Nephron progenitor cell (in vitro differentiated cells): Measurements from ENCODE around the gene FBXO31.
"Not testable (repeated sequence)": the region's sequence is repeated elsewhere in the genome, so short reads cannot be mapped to it uniquely, and the experiment has no call there.

Source experiments
- DNase-seq: peaks from one replicate; pipeline ENCODE4 v3.0.0; 2021
- H3K27ac Mint-ChIP-seq: 2 replicates; pipeline ENCODE4 v1.8.0; 2021; ENCODE audit warnings: mild to moderate bottlenecking, moderate library complexity, mixed read lengths
- H3K27me3 Mint-ChIP-seq: 2 replicates; pipeline ENCODE4 v1.8.0; 2021; ENCODE audit warnings: mild to moderate bottlenecking, low read depth, mixed read lengths; ENCODE audit not compliant: poor library complexity
- H3K36me3 Mint-ChIP-seq: 2 replicates; pipeline ENCODE4 v1.8.0; 2021; ENCODE audit warnings: low read depth, mixed read lengths
- H3K4me1 Mint-ChIP-seq: 2 replicates; pipeline ENCODE4 v1.8.0; 2021; ENCODE audit warnings: mixed read lengths
- H3K4me3 Mint-ChIP-seq: 2 replicates; pipeline ENCODE4 v1.8.0; 2021; ENCODE audit warnings: mild to moderate bottlenecking, moderate library complexity, mixed read lengths
- H3K9me3 Mint-ChIP-seq: 2 replicates; pipeline ENCODE4 v1.8.0; 2021; ENCODE audit warnings: mild to moderate bottlenecking, moderate library complexity, mixed read lengths
- TF ChIP-seq, protein P1 (sequence below): fragments of 200-600 bp; sonication (generic); IDR thresholded peaks from 2 replicates; pipeline ENCODE4 v1.5.0; 2021; ENCODE audit warnings: antibody characterized with exemption

The FBXO31 gene

DNA sequence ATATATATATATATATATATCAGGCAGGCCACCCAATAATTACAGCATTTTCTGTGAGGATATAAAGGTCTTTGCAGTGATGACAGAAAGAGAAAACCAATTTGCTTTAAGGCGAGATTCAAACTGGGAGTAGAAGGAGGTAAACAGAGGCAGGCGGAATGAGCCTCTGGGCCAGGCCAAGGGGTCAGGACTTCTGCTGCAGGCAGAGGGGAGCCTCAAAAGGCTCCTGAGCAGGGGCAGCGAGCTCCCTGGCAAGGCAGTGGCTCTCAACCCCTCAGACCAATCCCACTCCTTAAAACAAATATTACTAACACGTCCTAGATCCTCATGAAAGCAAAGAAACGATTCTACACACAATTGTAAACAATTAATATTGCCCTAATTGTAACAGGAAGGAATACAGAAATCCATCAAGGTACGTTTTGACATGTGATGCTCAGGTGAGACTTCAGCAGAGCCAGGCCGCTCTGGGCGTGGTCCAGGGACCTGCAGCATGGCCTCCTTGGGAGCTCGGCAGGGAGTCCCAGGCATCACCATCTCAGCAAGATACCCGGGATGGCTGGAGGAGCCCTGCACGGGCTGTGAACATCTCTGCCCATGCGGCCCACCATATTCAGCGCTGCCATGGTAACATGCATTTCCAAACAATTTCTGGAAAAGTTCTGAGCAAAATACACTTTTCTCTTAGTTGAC lies 18.4 kb downstream of the FBXO31 start:
- no peak overlapping the region for H3K27ac Mint-ChIP-seq
- H3K4me3 Mint-ChIP-seq = no peak overlapping the region
- H3K36me3 Mint-ChIP-seq = peaks cover 31% of the 10 kb centered on the region
- peaks cover 55% of the 10 kb centered on the region for H3K4me1 Mint-ChIP-seq
- TF ChIP-seq, protein P1, sequence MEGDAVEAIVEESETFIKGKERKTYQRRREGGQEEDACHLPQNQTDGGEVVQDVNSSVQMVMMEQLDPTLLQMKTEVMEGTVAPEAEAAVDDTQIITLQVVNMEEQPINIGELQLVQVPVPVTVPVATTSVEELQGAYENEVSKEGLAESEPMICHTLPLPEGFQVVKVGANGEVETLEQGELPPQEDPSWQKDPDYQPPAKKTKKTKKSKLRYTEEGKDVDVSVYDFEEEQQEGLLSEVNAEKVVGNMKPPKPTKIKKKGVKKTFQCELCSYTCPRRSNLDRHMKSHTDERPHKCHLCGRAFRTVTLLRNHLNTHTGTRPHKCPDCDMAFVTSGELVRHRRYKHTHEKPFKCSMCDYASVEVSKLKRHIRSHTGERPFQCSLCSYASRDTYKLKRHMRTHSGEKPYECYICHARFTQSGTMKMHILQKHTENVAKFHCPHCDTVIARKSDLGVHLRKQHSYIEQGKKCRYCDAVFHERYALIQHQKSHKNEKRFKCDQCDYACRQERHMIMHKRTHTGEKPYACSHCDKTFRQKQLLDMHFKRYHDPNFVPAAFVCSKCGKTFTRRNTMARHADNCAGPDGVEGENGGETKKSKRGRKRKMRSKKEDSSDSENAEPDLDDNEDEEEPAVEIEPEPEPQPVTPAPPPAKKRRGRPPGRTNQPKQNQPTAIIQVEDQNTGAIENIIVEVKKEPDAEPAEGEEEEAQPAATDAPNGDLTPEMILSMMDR = no peak
- H3K27me3 Mint-ChIP-seq = peaks cover 10% of the 10 kb centered on the region
- no peak for DNase-seq
- no peaks in the 10 kb centered on the region for H3K9me3 Mint-ChIP-seq

DNA sequence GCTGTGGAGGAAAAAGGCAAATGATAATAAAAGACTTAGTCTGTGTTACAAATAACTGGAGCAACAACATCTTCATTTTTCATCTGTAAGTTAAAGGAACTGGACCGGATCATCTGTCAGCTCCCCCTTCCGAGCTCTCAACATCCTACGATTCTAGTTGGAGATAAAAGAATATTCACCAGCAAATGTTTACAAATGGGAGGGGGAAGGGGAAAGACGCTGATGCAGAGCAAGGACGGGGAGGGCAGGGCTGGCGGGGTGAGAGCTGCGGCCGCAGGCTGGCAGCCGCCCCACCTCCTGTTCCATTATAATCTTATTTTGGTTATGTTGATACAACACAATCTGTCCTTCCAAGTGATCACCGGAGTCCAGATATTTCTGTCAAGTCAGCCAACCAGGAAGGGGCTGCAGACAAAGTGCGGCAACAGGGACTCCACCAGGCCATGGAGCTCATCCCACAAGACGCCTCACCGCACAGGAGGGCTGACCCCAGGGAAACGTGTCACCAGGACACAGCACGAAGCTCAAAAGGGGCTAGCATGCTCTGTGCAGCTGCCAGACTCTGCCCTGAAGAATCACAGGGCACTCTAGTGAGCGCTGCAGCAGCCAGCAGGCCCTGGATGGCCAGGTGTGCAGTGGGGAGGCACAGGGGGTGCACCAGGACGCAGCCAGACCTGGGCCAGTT lies 19.7 kb downstream of the FBXO31 start:
- Mint-ChIP-seq H3K27ac (peak overlapping the region; percentile 82), H3K9me3 (no peaks in the 10 kb centered on the region), H3K36me3 (peaks cover 41% of the 10 kb centered on the region), H3K4me3 (no peak overlapping the region), H3K4me1 (peaks cover 44% of the 10 kb centered on the region), H3K27me3 (peaks cover 7% of the 10 kb centered on the region)
- peak; percentile 34 for DNase-seq
- TF ChIP-seq, protein P1 = no peak

DNA sequence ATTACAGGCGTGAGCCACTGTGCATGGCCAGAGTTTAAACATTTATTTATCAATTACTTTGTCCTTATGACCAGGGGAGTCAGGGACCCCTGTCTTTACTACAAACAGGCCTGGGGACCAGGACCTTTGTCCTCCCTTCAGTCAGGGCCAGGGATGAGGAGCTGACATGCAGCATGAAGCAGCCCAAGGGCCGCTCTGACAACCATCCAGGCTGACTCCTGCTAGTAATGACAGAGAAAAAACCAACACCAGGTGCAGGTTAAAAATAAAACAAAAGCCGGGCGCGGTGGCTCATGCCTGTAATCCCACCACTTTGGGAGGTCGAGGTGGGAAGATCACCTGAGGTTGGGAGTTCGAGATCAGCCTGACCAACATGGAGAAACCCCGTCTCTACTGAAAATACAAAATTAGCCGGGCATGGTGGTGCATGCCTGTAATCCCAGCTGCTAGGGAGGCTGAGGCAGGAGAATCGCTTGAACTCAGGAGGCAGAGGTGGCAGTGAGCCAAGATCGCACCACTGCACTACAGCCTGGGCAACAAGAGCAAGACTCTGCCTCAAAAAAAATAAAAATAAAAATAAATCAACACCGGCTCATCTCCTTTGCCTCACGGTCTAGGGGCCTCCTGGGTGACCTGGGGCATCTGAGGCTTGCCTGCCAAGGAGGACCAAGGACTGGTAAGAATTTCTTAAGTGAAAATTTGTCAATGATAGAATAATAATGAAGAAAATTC lies 20.6 kb downstream of the FBXO31 start:
- Mint-ChIP-seq H3K4me1 (peaks cover 38% of the 10 kb centered on the region), H3K36me3 (peaks cover 50% of the 10 kb centered on the region), H3K27ac (peak overlapping the region; percentile 73)
- H3K4me3 Mint-ChIP-seq, DNase-seq, H3K9me3 Mint-ChIP-seq, H3K27me3 Mint-ChIP-seq: not testable (repeated sequence)

DNA sequence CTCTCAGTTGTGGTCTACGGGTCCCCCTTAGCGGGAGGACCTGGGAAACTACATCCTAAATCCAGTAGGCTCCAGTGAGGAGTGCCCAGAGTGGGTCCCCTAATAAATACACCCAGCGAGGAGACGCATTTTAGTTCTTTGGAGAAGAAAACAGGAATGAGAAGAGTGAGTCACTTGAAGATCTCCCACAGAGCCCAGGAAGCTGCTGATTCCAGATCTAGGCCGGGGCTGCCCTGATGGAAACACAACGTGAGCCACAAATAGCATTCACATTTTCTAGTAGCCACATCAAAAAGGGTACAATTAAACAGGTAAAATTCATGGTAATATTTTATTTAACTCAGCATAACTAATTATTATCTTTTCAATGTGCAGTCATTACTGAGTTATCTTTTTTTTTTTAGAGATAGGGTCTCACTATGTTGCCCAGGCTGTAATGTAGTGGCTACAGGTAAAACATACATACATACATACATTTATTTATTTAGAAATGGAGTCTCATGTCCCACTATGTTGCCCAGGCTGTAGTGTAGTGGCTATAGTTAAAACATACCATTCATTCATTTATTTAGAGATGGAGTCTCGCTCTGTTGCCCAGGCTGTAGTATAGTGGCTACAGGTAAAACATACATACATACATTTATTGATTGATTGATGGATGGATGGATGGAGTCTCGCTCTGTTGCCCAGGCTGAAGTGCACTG lies 21.5 kb downstream of the FBXO31 start:
- H3K4me3 Mint-ChIP-seq = no peak overlapping the region
- TF ChIP-seq, protein P1 = no peak
- DNase-seq = no peak
- H3K27ac Mint-ChIP-seq = no peak overlapping the region
- peaks cover 4% of the 10 kb centered on the region for H3K27me3 Mint-ChIP-seq
- peaks cover 51% of the 10 kb centered on the region for H3K36me3 Mint-ChIP-seq
- no peaks in the 10 kb centered on the region for H3K9me3 Mint-ChIP-seq
- H3K4me1 Mint-ChIP-seq = peaks cover 30% of the 10 kb centered on the region

DNA sequence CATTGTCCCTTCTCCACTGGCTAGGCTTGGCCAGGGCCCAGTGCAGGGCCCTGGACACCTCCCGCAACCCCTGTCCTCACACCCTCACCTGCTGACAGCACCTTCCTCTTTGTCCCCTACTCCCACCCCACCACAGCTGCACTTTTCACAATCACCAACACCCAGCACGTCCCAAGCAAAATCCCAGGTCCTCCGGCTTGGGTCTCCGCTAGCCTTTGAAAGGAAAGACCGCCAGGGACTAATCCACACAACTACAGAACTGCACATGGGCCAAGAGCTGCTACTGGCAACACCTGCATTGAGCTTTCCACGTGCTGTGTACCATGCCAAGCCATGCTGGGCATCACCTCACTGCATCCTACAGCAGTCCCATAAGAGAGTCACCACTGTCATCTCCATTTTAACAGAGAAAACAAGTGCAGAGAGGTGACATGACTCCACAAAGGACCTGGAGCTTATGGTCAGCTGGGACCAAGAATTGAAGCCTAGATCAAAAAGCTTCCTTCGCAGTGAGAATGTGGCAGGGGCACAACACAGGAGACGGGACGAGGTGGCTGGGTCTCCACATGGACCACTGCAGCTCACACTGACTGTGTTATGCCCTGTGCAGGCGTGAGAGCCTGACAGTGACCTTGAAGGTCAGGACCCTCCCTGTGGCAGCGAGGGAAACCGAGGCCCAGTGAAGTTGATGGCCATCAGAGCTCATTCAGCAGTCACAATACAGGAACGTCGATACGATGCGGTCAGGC lies 22.5 kb downstream of the FBXO31 start:
- peaks cover 4% of the 10 kb centered on the region for H3K27me3 Mint-ChIP-seq
- no peaks in the 10 kb centered on the region for H3K9me3 Mint-ChIP-seq
- no peak for DNase-seq
- peaks cover 30% of the 10 kb centered on the region for H3K4me1 Mint-ChIP-seq
- TF ChIP-seq, protein P1 = no peak
- peak overlapping the region; percentile 36 for H3K27ac Mint-ChIP-seq
- H3K4me3 Mint-ChIP-seq = no peak overlapping the region
- H3K36me3 Mint-ChIP-seq = peaks cover 44% of the 10 kb centered on the region
